SH-SY5Y (cell line): ENCODE results near the gene AGBL1.

Source experiments
- GATA2 ChIP-seq: IDR thresholded peaks from 2 replicates; pipeline ENCODE4 v1.6.1; 2011; ENCODE audit warnings: mild to moderate bottlenecking, low read depth, low read length
- GATA3 ChIP-seq: IDR thresholded peaks from 2 replicates; pipeline ENCODE4 v1.6.1; 2011; ENCODE audit warnings: low read depth, mild to moderate bottlenecking, low read length, moderate library complexity

The AGBL1 gene

GRCh38 chr15:86066174-86066834 is 13.4 kb upstream of the AGBL1 start:
- no peak for TF ChIP-seq GATA2
- no peak for TF ChIP-seq GATA3

- TF ChIP-seq GATA3, result no peak
- TF ChIP-seq GATA2, result no peak
These were observed 6.4 kb upstream of the AGBL1 start for GRCh38 chr15:86073281-86073680.

GRCh38 chr15:86076468-86076867 is 3.2 kb upstream of the AGBL1 start:
- TF ChIP-seq GATA2, result no peak
- TF ChIP-seq GATA3, result no peak

GRCh38 chr15:86077070-86077469 is 2.6 kb upstream of the AGBL1 start:
- TF ChIP-seq GATA2 (no peak), GATA3 (no peak)

GRCh38 chr15:86080302-86080701 is 631 bp downstream of the AGBL1 start:
- TF ChIP-seq GATA3 (no peak), GATA2 (no peak)

- TF ChIP-seq GATA3 (no peak), GATA2 (no peak)
These were observed 3.1 kb downstream of the AGBL1 start for GRCh38 chr15:86082619-86083380.

GRCh38 chr15:86087808-86088207 is 8.1 kb downstream of the AGBL1 start:
- TF ChIP-seq GATA2 (no peak), GATA3 (no peak)

GRCh38 chr15:86089422-86089821 is 9.8 kb downstream of the AGBL1 start:
- TF ChIP-seq GATA3 (no peak), GATA2 (no peak)

GRCh38 chr15:86101818-86102217 is 22.1 kb downstream of the AGBL1 start:
- TF ChIP-seq GATA3 (no peak), GATA2 (no peak)

GRCh38 chr15:86103825-86104224 is 24.2 kb downstream of the AGBL1 start:
- no peak for TF ChIP-seq GATA2
- TF ChIP-seq GATA3, result no peak

- TF ChIP-seq GATA2 (no peak), GATA3 (no peak)
These were observed 26.6 kb downstream of the AGBL1 start for GRCh38 chr15:86106306-86106705.

GRCh38 chr15:86115145-86115801 is 35.6 kb downstream of the AGBL1 start:
- TF ChIP-seq GATA2 (no peak), GATA3 (no peak)

GRCh38 chr15:86121568-86122225 is 42.0 kb downstream of the AGBL1 start:
- TF ChIP-seq GATA3 (no peak), GATA2 (no peak)

GRCh38 chr15:86125775-86126174 is 46.1 kb downstream of the AGBL1 start:
- TF ChIP-seq GATA3, result no peak
- TF ChIP-seq GATA2, result no peak
